ENCODE data around the gene CATSPERD. TPM values are rescaled to one million over a fixed set of nuclear protein-coding genes. Genes with fewer than 3 reads are reported as not detected.

CATSPERD gene
- total and polyA plus RNA-seq, 9 of the 15 experiments (the other 6 are each of a cell fraction or from before 2014, with no cell fraction given): not detected

GRCh38 chr19:5686647-5687359 is 33.6 kb upstream of the CATSPERD start (continued):
- TF ChIP-seq, protein P1, sequence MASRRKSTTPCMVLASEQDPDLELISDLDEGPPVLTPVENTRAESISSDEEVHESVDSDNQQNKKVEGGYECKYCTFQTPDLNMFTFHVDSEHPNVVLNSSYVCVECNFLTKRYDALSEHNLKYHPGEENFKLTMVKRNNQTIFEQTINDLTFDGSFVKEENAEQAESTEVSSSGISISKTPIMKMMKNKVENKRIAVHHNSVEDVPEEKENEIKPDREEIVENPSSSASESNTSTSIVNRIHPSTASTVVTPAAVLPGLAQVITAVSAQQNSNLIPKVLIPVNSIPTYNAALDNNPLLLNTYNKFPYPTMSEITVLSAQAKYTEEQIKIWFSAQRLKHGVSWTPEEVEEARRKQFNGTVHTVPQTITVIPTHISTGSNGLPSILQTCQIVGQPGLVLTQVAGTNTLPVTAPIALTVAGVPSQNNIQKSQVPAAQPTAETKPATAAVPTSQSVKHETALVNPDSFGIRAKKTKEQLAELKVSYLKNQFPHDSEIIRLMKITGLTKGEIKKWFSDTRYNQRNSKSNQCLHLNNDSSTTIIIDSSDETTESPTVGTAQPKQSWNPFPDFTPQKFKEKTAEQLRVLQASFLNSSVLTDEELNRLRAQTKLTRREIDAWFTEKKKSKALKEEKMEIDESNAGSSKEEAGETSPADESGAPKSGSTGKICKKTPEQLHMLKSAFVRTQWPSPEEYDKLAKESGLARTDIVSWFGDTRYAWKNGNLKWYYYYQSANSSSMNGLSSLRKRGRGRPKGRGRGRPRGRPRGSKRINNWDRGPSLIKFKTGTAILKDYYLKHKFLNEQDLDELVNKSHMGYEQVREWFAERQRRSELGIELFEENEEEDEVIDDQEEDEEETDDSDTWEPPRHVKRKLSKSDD (conservative IDR thresholded peaks at IDR 0.05; ENCODE audit: low read length): no peak
- TF ChIP-seq MLLT1 (IDR thresholded peaks at IDR 0.05) (no peak), LEF1 (IDR thresholded peaks at IDR 0.05) (no peak), MEIS2 (IDR thresholded peaks at IDR 0.05; ENCODE audit: partially characterized antibody) (peak; percentile 36), HNRNPLL (IDR thresholded peaks at IDR 0.05; ENCODE audit: low read depth, low read length, poor library complexity, severe bottlenecking) (no peak), RBM14 (IDR thresholded peaks at IDR 0.05; ENCODE audit: borderline replicate concordance, insufficient read depth, low read depth, low read length) (no peak), SOX6 (IDR thresholded peaks at IDR 0.05) (no peak), ESRRB (CRISPR knock-in tag; IDR thresholded peaks at IDR 0.05; ENCODE audit: borderline replicate concordance) (no peak), XRCC4 (IDR thresholded peaks at IDR 0.05; ENCODE audit: extremely low read depth, insufficient read depth, insufficient read length) (no peak), KLF10 (CRISPR knock-in tag; IDR thresholded peaks at IDR 0.05) (no peak), ATF4 (CRISPR knock-in tag; IDR thresholded peaks at IDR 0.05) (no peak), YY1 (IDR thresholded peaks at IDR 0.05; ENCODE audit: borderline replicate concordance in 1 of 3, control insufficient read depth in 1 of 3, extremely low read depth in 1 of 3, insufficient read depth in 3 of 3, insufficient read length in 1 of 3, insufficient replicate concordance in 2 of 3, low read depth in 1 of 3, low read length in 2 of 3) (peak in 1 of 3 experiments; percentile 18), DDX20 (tag; IDR thresholded peaks at IDR 0.05; ENCODE audit: low read depth) (no peak), NCOA6 (IDR thresholded peaks at IDR 0.05) (no peak), ZNF12 (CRISPR knock-in tag; IDR thresholded peaks at IDR 0.05) (no peak), NCOA4 (IDR thresholded peaks at IDR 0.05; ENCODE audit: partially characterized antibody) (no peak), HNRNPK (IDR thresholded peaks at IDR 0.05; ENCODE audit: low read depth, low read length, poor library complexity, severe bottlenecking) (no peak), SMARCC2 (IDR thresholded peaks at IDR 0.05; ENCODE audit: low read depth) (no peak), HDAC6 (IDR thresholded peaks at IDR 0.05; ENCODE audit: low read depth, low read length) (no peak), PHF21A (IDR thresholded peaks at IDR 0.05; ENCODE audit: borderline replicate concordance, low read depth) (no peak)
- TF ChIP-seq, protein P2, sequence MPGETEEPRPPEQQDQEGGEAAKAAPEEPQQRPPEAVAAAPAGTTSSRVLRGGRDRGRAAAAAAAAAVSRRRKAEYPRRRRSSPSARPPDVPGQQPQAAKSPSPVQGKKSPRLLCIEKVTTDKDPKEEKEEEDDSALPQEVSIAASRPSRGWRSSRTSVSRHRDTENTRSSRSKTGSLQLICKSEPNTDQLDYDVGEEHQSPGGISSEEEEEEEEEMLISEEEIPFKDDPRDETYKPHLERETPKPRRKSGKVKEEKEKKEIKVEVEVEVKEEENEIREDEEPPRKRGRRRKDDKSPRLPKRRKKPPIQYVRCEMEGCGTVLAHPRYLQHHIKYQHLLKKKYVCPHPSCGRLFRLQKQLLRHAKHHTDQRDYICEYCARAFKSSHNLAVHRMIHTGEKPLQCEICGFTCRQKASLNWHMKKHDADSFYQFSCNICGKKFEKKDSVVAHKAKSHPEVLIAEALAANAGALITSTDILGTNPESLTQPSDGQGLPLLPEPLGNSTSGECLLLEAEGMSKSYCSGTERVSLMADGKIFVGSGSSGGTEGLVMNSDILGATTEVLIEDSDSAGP (CRISPR knock-in tag; IDR thresholded peaks at IDR 0.05): no peak

All from K562 (cell line).